Measurements from ENCODE around the gene C11orf21. TPM values are rescaled to one million over a fixed set of nuclear protein-coding genes. Genes with fewer than 3 reads are reported as not detected.

Gene C11orf21
- total RNA-seq: 1 to 10 TPM in 3 of 4 donors, not detected in 1; 1.1 to 9.9 (median 1.3) TPM

- Histone ChIP-seq H3K9me3 (no peaks in the 10 kb centered on the region), H3K4me3 (peak within 1 kb of the TSS; percentile 1 to 41 (median 23)), H3K27me3 (no peaks in the 10 kb centered on the region), H3K4me1 (peaks cover 0 to 40% (median 19%) of the 10 kb centered on the region in 4 donors), H3K36me3 (no peaks in the 10 kb centered on the region), H3K27ac (peak within 1 kb of the TSS; percentile 30 to 79 (median 62))
- peak; percentile 48 to 82 (median 81) for DNase-seq
- TF ChIP-seq CTCF (IDR thresholded peaks at IDR 0.05) (no peak), POLR2A (IDR thresholded peaks at IDR 0.05) (no peak)
Observed at GRCh38 chr11:2301631-2302305, at the start of gene C11orf21, which contains the start of gene TSPAN32. C11orf21 (minus strand) TSS chr11:2301918; CDS start chr11:2301808, 110 bp downstream. TSPAN32 (plus strand) TSS chr11:2302013; CDS start chr11:2302150, 137 bp downstream.

- Histone ChIP-seq H3K4me3 (no peak overlapping the region), H3K27ac (no peak overlapping the region), H3K4me1 (no peaks in the 10 kb centered on the region), H3K36me3 (no peaks in the 10 kb centered on the region), H3K9me3 (peaks cover 0 to 6% (median 0%) of the 10 kb centered on the region in 4 donors), H3K27me3 (no peaks in the 10 kb centered on the region)
- TF ChIP-seq CTCF (IDR thresholded peaks at IDR 0.05) (no peak), POLR2A (IDR thresholded peaks at IDR 0.05) (no peak)
- DNase-seq: no peak
Observed at GRCh38 chr11:2348986-2349385, 47.3 kb upstream of the C11orf21 start.

- TF ChIP-seq CTCF (IDR thresholded peaks at IDR 0.05) (no peak), POLR2A (IDR thresholded peaks at IDR 0.05) (no peak)
- Histone ChIP-seq H3K27me3 (no peaks in the 10 kb centered on the region), H3K9me3 (peaks cover 0 to 6% (median 0%) of the 10 kb centered on the region in 4 donors), H3K4me3 (no peak overlapping the region), H3K36me3 (no peaks in the 10 kb centered on the region), H3K27ac (no peak overlapping the region), H3K4me1 (no peaks in the 10 kb centered on the region)
- no peak for DNase-seq
Observed at GRCh38 chr11:2347308-2347830, 45.7 kb upstream of the C11orf21 start.

- Histone ChIP-seq H3K27ac (no peak overlapping the region), H3K9me3 (peaks cover 0 to 6% (median 0%) of the 10 kb centered on the region in 4 donors), H3K4me1 (no peaks in the 10 kb centered on the region), H3K27me3 (no peaks in the 10 kb centered on the region), H3K4me3 (no peak overlapping the region), H3K36me3 (no peaks in the 10 kb centered on the region)
- no peak for DNase-seq
- no peak for TF ChIP-seq CTCF (IDR thresholded peaks at IDR 0.05)
- TF ChIP-seq POLR2A (IDR thresholded peaks at IDR 0.05): no peak
Observed at GRCh38 chr11:2346586-2347307, 45.0 kb upstream of the C11orf21 start.

GRCh38 chr11:2346014-2346413 is 44.3 kb upstream of the C11orf21 start:
- DNase-seq: peak in 1 of 3 donors; percentile 19
- Histone ChIP-seq H3K9me3 (peaks cover 0 to 6% (median 0%) of the 10 kb centered on the region in 4 donors), H3K4me3 (no peak overlapping the region), H3K36me3 (no peaks in the 10 kb centered on the region), H3K27ac (no peak overlapping the region), H3K27me3 (no peaks in the 10 kb centered on the region), H3K4me1 (no peaks in the 10 kb centered on the region)
- TF ChIP-seq CTCF (IDR thresholded peaks at IDR 0.05): no peak
- no peak for TF ChIP-seq POLR2A (IDR thresholded peaks at IDR 0.05)
